HPDE6-E6E7 (cell line): ENCODE data around the gene KRTAP5-6.

Experiments
- DNase-seq: peaks from one replicate; pipeline ENCODE4 v3.0.0; 2011; ENCODE audit warnings: missing footprints; ENCODE audit errors: extremely low spot score

The KRTAP5-6 gene

DNA sequence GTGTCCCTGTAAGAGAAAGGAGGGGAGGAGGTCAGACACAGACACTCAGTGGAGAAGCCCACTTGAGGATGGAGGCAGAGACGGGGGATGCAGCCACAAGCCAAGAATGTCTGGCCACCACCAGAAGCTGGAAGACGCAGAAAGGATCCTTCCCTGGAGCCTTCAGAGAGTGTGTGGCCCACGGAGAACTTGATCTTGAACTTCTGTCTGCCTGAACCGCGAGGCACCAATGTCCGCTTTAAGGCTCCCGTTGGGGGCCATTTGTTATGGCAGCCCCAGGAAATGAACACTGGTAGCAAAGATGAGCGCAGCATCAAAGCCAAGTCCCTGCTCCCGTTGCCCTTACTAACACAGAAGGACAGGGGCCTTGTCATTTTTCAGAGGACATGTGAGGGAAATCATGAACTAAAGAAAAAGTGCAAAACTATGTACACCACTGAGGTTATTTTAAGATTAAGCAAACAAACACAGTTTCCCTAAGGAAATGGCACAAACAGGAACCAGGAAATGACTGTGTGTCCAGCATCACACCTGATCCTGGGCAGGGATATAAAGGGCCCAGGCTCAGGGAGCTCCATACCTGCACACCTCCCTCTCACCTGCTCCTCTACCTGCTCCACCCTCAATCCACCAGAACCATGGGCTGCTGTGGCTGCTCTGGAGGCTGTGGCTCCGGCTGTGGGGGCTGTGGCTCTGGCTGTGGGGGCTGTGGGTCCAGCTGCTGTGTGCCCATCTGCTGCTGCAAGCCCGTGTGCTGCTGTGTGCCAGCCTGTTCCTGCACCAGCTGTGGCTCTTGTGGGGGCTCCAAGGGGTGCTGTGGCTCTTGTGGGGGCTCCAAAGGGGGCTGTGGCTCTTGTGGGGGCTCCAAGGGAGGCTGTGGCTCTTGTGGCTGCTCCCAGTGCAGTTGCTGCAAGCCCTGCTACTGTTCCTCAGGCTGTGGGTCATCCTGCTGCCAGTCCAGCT, at the start of gene KRTAP5-6:
Gene KRTAP5-6, plus strand, starts transcription at position 588 of the 963 bp plus-strand sequence. Its CDS starts 51 bp downstream, at position 639.
- no peak for DNase-seq

GRCh38 chr11:1647901-1648652, 48.9 kb upstream of the KRTAP5-6 start:
- DNase-seq, result no peak

- DNase-seq, result no peak
These were observed 48.2 kb upstream of the KRTAP5-6 start for GRCh38 chr11:1648653-1649420.

DNA sequence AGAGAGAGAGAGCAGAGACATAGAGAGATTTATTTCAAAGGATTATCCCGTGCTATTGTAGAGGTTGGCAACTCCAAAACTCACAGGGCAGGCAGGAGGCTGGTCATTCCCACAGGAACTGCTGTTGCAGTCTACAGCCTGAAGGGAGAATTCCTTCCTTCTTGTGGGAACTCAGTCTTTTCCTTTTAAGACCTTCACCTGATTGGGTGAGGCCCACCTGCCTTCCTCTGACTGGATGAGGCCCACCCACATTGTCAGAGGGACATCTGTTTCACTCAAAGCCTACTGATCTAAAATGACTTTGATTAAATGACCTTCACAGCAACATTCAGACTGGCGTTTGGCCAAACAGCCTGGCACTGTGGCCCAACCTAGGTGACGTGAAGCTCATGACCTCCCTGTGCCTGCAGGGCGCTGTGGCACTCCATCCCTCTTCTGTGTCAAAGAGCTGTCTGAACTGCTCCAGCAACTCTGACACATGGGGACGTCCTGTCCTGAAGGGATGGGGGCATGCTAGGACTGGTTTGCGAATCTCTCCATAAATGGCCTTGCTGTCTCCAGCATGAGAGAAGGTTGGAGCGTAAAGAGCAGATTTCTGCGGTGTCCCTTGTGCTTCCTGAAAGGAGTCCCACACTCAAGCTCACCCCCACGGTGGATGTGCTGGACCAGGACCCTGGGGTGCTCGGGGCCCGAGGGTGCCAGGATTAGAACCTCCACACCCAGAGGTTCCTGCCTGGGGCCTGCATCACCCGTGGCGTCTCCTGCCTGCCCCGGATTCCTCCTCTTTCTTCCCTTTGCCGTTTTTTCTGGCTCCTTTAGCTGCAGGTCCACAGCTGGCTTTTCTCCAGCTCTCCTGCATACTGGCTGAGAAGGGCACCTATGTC, 46.7 kb upstream of the KRTAP5-6 start:
- no peak for DNase-seq

DNA sequence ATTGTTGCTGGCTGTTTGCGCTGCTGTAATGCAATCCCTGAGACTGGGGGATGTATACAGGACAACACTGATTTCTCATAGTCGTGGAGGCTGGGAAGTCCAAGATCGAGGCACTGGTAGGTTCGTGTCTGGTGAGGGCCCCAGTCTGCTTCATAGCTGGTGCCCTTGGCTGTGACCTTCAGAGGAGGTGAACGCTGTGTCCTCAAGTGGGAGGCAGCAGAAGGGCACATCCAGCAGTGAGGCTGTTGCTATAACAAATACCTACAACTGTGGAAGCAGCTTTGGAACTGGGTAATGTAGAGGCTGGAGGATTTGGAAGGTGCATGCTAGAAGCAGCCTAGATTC, 46.1 kb upstream of the KRTAP5-6 start:
- DNase-seq, result no peak

GRCh38 chr11:1651411-1651980, 45.5 kb upstream of the KRTAP5-6 start:
- no peak for DNase-seq

DNA sequence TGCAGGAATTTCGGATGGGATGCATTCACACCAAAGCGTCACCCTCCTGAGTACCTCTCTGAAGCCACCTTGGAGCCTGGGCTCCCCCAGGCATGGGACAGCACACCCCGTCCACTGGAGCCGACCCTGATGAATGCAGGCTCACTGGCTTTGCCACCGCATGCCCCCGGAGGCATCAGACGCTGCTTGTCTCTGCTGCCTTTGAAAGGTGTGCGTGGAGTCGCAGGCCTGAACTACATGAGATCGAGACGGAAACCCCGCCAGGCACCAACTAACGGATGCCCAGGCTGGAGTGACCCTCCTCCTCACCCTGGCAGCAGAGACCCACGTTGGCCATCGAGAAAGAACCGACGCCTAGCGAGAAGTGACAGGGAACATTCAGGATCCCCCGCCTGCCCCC, 45.0 kb upstream of the KRTAP5-6 start:
- no peak for DNase-seq

GRCh38 chr11:1652442-1652770, 44.6 kb upstream of the KRTAP5-6 start:
- no peak for DNase-seq

DNA sequence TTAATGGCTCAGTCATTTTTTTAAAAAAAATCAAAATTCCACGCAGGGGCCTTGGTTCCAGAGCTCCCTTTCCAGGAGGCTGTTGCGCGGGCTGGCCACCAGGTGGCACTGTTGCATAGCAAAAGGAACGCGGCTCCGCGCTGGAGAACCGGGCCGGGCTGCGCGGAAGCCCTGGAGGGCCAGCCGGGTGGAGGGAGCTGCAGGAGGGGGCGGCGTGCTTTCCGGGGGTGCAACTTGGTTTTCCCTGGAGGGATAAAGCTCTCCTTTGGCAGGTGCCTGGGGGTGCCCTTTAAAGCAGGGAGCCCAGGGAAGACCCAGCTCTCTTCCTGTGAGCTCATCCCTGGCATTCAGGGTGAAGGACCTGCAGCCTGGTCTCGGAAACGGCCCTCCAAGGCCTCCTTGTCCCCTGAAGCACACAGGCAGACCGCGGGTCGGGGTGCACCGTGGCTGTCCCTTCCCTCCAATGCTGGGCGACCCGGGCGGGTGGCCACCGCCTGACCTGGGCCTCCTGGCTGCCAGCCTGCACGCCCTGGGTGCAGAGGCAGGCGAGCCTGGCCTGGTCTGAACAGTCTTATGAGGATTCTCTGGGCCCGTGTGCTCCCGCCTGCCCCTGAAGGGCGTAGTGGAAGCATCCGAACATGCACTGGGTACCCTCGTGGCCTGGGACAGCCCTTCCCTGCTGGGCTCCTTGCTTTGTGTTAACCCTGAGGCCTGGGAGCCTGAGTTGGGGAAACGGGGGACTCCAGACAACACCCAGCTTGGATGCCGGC, 44.0 kb upstream of the KRTAP5-6 start:
- peak; percentile 70 for DNase-seq

GRCh38 chr11:1653541-1654387, 43.2 kb upstream of the KRTAP5-6 start:
- no peak for DNase-seq

DNA sequence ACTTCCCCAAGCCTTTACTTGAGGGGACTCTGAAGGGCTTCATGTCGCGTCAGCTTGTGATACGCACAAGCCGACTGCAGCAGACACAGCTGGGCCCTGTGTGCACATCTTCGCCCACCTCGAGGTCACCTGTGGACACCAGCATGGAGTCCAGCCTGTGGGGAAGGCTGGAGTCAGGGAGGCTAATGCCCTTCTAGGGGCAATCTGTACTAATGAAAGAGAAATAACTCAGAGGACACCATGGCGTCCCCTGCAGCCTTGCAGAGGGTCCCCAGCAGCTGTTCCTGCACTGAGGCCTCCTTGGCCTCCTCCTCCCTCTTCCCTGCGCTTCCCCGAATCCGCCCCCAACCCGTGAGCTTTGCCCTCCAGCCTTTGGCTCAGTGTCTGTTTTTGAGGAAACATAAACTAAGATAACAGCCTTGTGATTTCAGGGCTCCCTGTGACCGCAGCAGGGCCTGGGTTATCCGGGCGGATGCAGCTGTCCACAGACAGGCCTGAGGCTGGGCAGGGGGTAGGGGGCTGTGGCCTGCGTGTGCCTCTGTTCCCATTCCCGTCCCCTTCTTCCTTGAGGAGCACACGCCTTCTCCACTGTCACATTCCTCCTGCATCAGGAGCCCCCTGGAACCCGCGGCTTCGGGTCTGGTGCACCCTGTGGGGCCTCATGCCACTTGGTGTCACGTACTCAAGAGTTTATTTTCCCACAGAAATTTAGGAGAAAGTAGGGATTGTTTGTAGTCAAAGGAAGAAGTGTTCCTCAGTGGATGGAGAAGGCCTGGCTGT, 42.4 kb upstream of the KRTAP5-6 start:
- no peak for DNase-seq

GRCh38 chr11:1655168-1656060, 41.6 kb upstream of the KRTAP5-6 start:
- no peak for DNase-seq

GRCh38 chr11:1656061-1656441, 40.9 kb upstream of the KRTAP5-6 start:
- no peak for DNase-seq

GRCh38 chr11:1656670-1657069, 40.3 kb upstream of the KRTAP5-6 start:
- no peak for DNase-seq

DNA sequence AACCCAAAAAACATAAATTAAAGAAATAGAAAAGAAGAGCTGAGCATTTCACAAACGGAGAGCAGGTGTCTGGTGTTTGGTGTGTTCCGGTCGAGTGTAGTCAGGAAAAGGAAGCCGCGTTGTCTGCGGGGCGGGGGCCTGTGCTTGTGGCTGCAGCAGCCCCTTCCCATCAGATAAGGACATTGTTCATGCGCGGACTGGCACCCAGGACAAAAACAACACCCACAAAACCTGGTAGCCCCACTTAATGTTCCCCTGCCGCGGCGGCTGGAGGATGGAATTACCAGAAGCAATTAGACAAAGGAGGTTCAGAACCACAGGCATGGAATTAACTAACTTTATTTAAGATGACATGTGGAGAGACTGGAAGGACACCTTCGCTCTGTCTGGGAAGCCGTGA, 37.5 kb upstream of the KRTAP5-6 start:
- no peak for DNase-seq

- no peak for DNase-seq
These were observed 36.7 kb upstream of the KRTAP5-6 start for GRCh38 chr11:1660111-1660867.
